Measurements from ENCODE around the gene MCF2L.

The MCF2L gene

GRCh38 chr13:112968910-112969691 lies at the start of gene MCF2L:
TSS of gene MCF2L (plus strand) at chr13:112969214. CDS start at chr13:112969380, 166 bp downstream.
- peak in 23 of 56 donors; percentile 32 to 74 (median 44) for DNase-seq

- no peak for DNase-seq
Measured at GRCh38 chr13:112923962-112924361, 45.1 kb upstream of the MCF2L start.

DNA sequence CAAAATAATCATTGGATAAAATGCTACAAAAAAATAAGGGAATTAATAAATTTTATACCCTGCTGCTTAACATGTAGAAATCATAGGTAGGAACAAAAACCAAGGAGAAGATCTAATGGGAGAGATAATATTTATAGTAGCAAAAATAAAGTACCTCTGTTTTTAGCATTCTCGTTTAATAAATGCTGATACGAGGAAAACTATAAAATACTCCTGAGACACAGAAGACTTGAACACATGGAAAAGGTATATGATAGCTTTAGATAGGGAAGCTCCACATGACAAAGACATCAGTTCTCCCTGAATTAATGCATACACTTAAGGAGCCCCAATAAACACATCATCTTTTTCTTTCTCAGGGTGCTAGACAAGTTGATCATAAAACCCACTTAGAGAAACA lies 44.6 kb upstream of the MCF2L start:
- DNase-seq, result no peak

DNA sequence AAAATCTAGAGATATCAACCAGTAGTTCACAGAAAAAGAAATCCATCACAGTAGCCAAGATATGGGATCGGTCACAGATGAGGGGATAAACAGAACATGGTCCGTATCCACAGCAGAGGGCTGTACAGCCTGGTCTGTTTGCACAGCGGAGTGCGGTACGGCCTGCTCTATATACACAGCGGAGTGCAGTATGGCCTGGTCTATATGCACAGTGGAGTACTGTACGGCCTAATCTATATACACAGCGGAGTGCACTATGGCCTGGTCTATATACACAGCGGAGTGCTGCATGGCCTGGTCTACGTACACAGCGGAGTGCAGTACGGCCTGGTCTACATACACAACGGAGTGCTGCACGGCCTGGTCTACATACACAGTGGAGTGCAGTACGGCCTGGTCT lies 43.0 kb upstream of the MCF2L start:
- no peak for DNase-seq

DNA sequence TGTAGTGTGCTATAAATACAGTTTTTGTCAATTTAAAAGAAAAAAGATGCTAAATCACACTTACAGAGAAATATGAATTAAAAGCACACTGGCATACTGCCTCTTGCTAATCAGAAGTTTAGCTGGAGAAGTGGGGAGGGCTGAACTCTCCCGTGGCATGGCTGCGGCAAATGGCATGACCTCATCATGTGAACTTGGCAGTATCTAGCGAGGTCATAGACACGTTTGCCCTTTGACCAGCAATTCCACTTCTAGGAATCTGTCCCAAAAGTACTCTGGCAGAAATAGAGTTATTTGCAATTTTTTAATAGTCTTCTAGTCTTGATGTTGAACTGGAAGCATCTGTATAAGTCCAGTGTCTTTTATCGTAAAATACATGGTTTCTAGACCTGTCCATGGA lies 42.0 kb upstream of the MCF2L start:
- DNase-seq, result no peak

- no peak for DNase-seq
Measured at GRCh38 chr13:112928020-112928971, 40.7 kb upstream of the MCF2L start.

DNA sequence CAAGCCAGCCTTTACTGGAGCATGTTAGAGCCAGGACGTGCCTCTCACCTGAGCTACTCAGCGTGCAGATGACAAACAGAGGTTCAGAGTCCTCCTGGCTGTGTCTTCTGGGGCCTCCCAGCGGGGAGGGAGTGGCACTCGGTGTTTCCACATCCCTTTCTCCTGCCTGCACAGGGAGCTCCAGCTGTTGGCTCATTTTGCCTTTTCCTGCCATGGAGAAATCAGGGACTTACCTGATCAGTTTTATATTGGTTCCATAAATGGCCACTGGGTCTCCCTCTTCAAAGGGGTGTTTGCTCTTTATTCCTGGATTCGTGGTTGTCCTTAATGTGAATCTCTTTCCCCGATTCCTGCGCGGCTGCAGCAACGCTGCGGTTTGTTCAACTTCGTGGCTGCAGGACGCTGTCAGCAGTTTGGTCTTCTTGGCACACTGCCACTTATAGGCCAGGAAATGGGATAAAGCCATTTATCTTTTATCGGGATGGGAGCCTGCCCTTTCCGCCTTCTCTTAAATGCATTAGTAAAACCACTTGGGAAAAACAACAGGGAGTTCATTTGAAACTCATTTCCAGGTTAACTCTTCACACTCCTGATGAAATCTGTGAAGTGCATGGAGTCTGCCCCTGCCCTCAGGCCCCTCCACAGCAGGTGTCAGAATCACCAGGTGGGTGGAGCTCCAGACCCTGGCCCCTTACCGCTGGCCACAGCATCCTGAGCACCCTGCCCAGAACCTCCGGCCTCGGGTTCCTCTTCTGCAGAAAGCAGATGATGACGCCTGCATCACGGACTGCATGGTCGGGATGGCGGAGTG lies 39.8 kb upstream of the MCF2L start:
- DNase-seq, result peak in 1 of 56 donors; percentile 7

GRCh38 chr13:112929783-112930055 lies 39.3 kb upstream of the MCF2L start:
- DNase-seq, result no peak

GRCh38 chr13:112930192-112930591 lies 38.8 kb upstream of the MCF2L start:
- DNase-seq, result no peak

DNA sequence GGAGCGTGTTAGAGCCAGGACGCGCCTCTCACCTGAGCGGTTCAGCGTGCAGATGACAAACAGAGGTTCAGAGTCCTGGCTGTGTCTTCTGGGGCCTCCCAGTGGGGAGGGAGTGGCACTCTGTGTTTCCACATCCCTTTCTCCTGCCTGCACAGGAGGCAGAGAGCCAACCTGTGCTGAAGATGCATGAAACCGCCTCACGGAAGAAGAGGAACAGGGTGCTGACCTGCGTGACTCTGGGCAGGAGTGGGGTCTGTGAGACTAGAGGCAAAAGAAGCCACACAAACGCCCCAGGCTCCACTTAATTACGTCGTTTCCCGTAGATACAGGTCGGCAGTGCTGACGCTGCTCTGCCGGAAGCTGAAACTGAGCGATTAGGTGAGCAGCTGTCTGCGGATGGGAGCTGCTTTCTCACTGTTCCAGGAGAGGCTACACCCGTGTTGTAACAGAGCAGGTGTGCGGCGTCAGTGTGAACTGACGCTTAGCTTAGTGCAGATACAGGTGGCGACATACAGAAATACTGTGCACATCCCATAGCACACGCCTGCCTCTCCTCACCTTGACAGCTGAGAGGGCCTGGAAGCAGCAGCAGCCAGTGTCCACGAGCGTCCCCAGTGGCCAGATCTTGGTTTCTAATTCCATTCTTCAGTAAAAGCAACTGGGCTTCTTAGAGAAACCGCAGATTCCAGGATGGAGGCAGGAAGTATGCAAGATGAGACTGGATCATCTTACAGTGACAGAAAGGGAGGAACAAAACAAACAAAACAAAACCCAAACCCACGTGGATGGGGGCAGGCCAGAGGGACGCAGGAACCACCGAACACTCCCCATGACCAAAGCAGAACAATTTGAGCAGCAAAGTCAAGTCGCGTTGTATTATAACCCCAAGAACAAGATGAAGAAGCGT lies 37.7 kb upstream of the MCF2L start:
- peak in 18 of 56 donors; percentile 6 to 48 (median 34) for DNase-seq

GRCh38 chr13:112932971-112933370 lies 36.0 kb upstream of the MCF2L start:
- DNase-seq, result no peak

DNA sequence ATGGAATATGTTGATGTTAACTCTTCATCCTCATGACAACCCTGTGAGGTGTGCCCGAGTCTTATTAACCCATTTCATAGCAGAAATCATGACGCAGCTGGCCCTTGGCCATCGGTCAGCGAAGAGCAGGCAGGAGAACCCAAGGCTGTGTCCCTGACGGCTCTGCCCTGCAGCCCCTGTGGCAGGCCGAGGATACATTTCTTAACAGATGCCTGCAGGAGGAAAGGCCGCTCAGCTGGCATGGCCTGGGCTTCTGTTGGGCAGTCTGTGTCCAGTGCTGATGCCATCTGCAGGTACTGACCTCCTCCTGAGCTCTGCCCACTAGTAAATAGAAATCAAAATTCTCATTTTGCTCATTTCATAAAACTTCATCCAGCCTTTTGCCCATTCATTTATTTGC lies 35.4 kb upstream of the MCF2L start:
- no peak for DNase-seq

DNA sequence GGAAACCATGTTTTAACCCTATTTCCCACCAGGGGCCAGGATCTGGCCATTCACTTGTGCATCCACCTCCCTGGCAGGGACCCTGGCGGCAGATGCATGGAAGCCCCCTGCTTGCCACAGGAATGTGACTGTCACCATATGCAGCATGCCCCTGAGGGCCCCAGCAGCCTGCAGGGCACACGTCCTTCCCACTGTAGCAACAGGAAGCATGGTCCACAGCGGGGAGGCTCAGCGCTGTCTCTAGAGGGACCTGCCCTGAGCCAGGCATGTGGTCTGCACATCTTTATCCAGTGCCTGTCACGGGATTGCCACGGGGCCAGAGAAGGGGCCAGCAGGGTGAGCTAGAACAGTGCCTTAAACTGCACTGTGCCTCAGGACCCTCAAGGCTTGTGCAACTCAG lies 34.9 kb upstream of the MCF2L start:
- no peak for DNase-seq

DNA sequence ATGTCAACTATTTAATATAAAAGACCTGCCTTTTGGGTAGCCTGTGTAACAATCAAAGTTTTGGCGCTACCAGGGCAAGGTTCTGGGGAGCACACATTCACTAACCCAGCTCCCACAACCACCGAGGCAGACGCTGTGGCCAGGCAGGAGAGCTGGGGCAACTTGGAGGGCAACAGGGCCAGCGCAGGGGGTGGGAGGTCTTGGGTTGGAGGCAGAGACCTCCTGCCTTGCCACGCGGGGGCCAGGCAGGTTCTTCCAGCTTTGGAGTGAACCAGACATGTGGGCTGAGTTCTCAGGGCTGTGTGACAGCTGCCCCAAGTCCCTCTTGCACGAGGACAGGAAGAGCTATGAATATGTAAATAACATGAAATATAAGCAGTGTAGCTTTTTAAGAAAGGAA lies 30.3 kb upstream of the MCF2L start:
- no peak for DNase-seq

DNA sequence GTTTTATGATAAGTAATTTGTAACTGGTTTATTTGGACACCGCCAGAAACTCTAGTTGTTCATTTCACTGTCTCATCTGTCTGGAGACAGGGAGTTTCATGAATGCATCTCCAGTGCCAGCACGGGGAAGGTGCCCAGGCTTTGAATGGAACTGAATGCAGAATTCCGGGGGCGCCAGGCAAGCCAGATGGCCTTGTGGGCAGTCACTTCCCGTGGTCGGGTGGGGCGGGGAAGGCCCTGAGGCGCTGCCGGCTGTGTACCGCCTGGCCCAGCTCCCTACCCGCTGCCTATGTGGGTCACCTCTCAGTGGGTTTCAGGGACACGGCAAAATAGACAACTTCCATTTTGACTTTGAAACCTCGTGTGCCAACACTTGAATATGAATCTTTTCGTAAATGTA lies 28.8 kb upstream of the MCF2L start:
- DNase-seq, result peak in 19 of 56 donors; percentile 4 to 69 (median 29)

DNA sequence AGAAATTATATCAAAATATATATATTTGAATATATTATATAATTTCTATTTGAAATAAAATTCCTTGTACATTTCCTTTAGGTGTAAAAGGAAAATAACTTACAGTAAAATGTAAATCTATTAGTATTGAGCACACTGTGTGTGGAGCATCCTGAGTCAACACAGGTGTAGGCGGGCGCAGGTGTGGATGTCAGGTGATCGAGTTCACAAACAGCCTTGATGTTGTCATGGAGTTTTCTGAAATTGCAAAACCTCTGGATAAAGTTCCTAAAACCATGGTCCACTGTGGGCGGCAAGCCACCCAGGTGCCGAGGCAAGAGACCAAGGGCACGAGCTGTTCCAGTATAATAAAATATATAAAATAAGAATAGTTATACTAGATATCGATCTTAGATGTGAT lies 27.7 kb upstream of the MCF2L start:
- DNase-seq, result no peak

GRCh38 chr13:112941765-112942164 lies 27.2 kb upstream of the MCF2L start:
- DNase-seq, result peak in 3 of 56 donors; percentile 8 to 19 (median 10)

DNA sequence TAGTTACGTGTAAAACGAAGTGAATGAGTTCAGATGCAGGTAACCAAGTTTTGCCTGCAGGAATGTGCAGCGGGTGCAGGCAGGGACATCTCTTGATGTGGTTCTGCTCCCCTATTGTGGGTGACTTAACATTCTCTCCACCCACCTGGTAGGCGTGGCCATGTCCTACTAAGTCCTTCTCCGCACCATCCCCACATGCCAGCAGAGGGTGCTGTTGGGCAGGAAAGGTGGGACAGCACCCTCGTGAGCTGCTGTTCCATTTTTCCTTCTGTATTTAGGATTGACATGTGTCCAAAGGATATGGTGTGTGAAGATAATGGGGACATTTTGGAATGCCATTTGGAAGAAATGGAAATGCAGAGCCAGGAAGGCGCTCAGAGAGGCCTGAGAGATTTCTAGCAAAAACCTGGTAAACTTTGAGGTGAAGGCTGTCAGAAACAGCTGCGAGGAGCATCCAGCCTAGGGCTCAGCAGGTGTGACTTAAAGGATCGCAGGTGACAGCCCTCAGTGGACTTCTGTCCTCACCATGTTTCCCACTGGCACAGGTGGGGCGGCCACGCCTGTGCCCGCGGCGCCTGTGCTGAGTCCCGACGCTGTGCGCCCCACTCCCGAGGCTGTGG lies 26.2 kb upstream of the MCF2L start:
- peak; percentile 39 to 98 (median 84) for DNase-seq

DNA sequence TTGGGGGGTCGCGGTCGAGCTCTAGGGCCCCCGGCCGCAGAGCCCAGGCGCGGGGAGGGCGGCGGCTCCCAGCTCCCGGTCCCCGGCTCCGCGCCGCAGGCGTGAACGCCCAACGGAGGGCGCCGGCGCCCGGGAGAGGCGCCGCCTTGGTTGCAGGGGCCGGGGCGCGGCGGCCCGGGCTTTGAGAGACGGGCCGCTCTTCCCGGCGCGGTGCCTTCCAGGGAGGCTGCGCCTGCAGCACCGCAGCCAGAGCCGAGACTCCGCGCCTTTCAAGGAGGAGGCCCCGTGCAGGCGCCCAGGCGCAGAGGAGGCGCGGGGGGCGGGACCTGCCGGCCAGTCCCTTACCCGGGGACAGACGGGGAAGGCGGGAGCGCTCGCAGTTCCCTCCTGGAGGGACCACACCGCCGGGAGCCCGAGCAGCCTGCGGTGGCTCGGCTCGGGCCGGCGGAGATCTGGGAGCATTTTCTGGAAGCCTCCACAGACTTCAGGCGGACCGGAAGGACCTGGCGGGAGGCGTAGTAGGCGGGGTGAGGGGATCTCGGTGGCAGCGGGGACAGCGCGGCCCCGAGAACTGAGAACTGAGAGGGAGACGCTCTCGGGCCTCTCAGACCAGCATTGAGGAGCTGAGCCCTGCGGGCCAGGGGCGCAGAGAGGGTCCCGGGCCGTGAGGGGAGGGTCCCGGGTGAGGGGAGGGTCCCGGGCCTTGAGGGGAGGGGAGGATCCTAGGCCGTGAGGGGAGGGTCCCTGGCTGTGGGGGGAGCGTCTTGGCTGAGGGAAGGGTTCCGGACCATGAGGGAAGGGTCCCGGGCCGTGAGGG lies 25.5 kb upstream of the MCF2L start:
- peak in 10 of 56 donors; percentile 14 to 55 (median 30) for DNase-seq

Data from nucleus accumbens (tissue), 56 donors.